GM18867 (cell line): ENCODE data around the gene FXYD5.
"Not testable (repeated sequence)": the region's sequence is repeated elsewhere in the genome, so short reads cannot be mapped to it uniquely, and the experiment has no call there.

ENCODE experiments used
- ATAC-seq: cut with Tn5 transposase; IDR thresholded peaks from one replicate; pipeline ENCODE4 v1.9.1; 2021; ENCODE audit warnings: mild to moderate bottlenecking, moderate library complexity; ENCODE audit not compliant: unreplicated experiment

Gene FXYD5

DNA sequence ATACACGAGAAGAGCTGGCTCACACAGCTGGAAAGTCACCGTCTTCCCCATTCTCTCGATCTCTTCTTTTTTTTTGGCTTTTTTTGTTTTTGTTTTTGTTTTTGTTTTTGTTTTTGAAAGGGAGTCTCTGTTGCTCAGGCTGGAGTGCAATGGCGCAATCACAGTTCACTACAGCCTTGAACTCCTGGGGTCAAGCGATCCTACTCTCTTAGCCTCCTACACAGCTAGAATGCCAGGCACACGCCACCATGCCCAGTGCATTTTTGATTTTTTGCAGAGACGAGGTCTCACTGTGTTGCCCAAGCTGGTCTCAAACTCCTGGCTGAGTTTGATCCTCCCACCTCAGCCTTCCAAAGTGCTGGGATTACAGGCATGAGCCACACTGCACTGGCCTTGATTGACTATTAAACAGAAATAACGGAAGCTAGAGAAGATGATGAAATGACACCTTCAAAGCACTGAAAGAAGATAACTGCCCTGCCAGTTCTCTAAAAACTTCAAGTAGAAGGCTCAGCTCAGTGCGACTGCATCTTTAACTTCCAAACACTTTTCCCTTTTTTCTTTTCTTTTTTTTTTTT, 34.9 kb upstream of the FXYD5 start:
- no peak for ATAC-seq

DNA sequence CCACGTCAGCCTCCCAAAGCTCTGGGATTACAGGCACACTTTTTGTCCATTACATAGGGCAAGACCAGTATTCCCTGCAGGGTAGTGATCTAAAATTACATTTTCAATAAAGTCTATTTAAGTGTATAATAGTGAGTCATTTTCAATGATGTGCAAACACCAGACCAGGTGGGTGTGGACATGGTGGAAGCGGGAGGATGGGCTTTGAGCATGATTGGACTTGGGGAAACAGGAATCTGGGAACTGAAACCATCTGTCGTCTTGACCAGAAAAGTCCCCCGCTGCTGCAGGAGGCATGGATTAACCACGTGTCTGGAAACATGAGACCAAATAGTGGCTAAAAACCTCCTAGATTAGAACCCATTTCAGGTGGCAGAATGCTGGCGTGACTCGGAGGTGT, 34.0 kb upstream of the FXYD5 start:
- no peak for ATAC-seq

DNA sequence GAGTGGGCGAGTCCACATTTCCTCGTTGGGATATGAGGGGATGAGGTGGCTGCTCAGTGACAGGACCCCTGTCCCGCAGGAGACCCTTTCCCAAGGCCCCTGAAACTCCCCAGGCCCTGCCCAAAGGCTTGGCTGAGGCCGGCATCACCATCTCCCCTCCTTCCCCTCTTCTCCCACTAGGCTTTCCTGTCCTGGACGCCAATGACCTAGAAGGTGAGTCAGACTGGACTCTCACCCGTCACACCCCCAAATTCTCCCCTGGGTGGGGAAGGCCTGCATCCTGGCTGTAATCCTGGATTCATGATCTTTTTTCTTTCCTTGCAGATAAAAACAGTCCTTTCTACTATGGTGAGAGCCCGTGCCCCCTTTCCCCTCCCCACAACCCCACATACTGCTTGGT, 33.6 kb upstream of the FXYD5 start:
- no peak for ATAC-seq

GRCh38 chr19:35122687-35123551, 31.6 kb upstream of the FXYD5 start:
- no peak for ATAC-seq

- ATAC-seq: no peak
Observed at GRCh38 chr19:35123573-35123972, 31.0 kb upstream of the FXYD5 start.

GRCh38 chr19:35124098-35125060, 30.2 kb upstream of the FXYD5 start:
- ATAC-seq: peak; percentile 64

DNA sequence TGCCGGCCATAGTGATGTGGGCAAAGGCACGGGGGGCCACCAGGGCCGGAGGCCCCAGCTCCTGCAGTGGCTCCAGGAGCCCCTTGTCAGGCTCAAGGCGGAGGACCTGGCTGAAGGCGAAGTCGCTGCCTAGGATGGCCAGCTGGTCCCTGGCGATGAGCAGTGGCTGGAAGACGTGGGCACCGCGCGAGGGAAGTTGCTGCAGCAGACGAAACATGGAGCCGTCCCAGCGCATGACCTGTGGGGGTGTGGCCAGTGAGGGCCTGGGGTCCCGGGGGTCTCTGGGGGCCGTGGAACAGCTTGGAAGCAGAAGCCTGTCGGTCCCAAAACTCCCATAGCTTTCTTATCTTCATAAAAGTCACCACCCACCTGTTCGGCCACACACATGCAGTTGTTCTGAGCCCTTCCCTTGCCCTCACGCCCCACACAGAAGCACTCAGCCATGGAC, 29.2 kb upstream of the FXYD5 start:
- ATAC-seq: no peak

GRCh38 chr19:35125749-35126623, 28.5 kb upstream of the FXYD5 start:
- no peak for ATAC-seq

DNA sequence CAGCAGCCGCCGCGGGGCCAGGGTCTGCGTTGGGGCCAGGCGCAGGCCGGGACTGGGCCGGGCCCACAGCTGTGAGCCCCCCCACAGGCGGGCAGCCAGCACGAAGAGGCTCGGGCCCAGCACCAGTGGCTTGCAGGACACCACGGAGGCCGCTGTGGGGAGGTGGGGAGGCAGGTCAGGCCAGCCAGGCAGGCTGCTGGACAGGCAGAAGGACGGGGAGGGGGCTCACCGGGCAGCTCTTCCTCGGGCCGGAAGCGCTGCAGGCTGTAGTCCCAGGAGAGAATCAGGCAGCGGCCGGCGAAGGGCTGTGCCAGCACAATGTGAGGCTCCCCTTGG, 27.9 kb upstream of the FXYD5 start:
- no peak for ATAC-seq

DNA sequence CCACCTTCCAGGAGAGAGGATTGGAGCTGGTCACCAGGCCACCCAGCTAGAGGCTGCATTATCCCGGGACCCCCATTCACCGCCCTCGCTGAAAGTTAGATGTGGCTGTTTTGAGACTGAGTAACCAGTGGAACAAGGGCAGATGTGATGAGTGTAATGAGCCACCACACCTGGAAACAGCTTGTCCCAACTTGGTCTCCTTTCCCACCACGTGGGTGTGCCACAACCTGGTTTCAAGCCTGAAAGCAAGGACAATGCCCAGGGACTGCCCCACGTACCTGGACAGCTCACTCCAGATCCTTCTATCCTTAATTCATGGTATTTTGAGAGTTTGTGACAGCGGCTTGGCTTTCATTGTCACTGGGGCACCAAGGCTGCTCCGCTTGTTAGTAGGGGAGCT, 26.7 kb upstream of the FXYD5 start:
- ATAC-seq: no peak

DNA sequence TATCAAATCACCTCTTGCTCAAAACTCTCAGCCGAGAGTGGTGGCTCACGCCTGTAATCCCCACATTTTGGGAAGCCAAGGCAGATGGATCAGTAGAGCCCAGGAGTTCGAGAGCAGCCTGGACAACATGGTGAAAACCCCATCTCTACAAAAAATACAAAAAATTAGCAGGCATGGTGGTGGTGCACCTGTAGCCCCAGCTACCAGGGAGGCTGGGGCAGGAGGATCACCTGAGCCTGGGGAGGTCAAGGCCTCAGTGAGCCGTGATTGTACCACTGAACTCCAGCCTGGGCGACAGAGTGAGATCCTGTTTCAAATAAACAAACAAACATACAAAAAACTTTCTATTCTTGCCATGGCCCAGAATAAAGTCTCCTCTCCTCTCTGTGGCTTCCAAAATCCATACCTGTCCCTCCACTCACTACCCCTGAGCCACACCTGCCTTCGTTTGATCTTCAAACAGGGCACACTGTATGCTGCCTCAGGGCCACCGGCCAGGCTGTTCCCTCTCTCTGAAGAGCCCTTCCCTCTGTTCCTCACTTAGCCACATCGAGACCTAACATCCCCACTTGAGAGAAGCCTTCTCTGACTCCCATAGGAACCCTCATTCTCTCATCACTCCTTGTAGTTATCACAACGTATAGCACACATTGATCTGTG, 26.0 kb upstream of the FXYD5 start:
- ATAC-seq: no peak

DNA sequence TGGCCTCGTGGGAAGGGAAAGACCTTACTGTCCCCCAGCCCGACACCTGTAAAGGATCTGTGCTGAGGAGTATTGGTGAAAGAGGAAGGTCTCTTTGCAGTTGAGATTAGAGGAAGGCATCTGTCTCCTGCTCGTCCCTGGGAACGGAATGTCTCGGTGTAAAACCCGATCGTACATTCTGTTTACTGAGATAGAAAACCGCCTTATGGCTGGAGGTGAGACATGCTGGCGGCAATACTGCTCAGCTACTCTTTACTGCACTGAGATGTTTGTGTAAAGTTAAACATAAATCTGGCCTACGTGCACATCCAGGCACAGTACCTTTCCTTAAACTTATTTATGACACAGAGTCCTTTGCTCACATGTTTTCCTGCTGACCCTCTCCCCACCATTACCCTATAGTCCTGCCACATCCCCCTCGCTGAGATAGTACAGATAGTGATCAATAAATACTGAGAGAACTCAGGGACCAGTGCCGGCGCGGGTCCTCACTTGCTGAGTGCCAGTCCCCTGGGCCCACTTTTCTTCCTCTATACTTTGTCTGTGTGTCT, 24.7 kb upstream of the FXYD5 start:
- not testable (repeated sequence) for ATAC-seq

DNA sequence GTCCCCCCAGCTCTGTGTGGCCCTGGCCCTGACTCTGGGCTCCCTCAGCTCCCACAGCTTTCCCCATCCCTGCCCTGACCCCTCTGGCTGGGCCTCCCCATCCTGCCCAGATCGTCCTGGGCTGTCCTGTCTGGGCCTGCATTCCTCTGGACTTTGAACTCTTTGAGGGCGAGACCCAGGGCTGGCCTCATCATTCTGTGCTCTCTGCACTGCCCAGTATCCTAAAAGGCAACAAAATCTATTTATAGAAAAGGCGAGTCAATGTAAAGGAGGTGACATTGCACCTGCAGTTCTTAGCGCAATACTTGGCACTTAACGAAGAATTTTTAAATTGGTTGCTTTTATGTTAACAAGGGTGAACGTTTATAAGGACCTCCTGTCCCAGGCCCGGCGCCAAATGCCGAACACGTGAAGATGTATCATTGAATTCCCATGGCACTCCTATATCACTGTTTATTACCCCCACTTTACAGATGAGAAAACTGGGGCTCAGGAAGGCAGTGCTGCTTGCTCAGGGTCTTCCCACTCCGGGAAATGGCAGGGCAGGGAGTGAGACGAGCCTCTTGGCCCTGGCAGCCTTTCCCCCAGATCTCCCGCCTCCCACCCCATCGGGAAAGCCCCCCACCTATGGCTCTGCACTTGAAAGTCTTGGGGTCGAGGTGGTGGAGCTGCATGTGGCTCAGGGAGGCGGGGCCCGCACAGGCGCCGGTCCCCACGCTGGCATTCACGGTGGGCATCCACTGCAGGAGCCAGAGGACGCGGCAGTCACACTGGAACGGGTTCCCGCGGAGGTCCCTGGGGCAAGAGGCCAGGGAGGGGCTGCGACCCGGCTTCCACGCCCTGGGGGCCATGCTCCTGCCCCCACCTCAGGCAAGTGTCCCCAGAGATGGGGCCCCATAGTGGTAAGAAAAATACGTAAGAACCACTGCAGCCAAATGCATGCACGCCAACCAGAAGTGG, 23.5 kb upstream of the FXYD5 start:
- no peak for ATAC-seq

GRCh38 chr19:35132254-35132653, 22.3 kb upstream of the FXYD5 start:
- no peak for ATAC-seq

DNA sequence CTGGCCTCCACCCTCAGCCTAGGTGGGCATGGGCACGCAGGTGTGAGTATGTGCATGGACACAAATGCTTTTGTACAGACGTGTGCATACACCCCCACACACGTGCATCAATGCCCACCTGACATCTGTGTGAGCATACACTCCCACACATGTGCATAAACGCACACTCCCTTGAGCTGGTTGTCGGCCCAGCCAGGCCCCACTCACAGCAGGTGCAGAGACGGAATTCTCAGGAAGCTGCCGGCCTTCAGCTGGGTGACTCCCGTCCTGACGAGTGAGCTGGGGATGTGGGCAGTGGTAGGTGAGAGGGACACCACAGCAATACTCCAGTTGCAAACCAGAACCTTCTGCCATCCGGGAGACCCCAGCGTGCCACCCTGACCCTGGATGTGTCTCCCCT, 20.7 kb upstream of the FXYD5 start:
- no peak for ATAC-seq

DNA sequence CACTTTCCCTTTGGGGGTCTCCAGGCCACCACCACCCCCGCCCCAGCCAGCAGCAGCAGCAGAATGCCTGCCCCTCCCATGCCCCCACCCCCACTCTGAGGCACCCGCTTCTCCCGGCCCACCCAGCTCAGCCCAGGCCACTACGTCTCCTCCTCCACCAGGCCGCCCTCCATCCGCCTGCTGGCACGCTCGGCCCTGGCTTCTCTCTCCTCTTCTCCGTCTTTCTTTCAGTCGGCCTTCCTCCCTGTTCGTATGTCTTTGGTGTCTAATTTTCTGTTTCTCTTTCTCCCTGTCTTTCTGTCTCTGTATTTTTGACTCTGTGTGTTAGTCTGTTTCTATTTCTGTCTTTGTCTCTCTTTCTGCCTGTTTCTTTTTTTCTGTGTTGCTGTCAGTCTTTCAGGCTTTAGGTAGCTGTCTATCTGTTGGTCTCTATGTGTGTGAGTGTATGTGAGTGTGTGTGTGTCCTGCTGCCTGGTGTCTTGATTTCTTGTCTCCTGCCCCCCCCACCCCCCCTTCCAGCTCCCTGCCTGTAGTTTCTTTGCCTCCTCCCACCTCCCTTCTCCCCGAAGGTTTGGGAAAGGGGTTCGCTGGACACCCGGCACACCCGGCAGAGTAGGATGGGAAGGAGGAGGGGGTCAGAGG, 19.8 kb upstream of the FXYD5 start, which contains the start of gene LGI4:
Gene LGI4 (minus strand): TSS at position 459 of the 642 bp plus-strand sequence. CDS start 379 bp downstream, at position 80.
- no peak for ATAC-seq

- ATAC-seq: no peak
Observed at GRCh38 chr19:35135389-35135909, 19.1 kb upstream of the FXYD5 start.

DNA sequence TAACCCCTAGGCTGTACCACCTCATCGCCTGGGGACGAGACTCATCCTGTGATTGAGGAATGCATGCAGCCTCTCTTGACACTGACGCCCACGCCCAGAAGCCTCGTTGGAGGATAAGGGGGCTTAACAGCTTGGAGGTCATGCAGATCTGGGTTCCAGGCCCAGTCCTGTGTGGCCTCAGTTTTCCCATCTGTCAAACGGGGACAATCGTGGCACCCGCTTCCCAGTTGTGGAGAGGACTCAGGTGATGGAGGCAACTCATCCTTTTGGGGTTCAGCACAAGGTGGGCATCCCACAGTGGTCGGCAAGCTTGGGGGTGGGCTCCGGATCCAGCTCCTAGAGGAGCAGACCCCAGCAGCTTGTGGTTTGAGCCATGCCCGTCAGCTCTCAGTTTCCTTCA, 18.3 kb upstream of the FXYD5 start:
- ATAC-seq: no peak
